Hippocampal formation (tissue), 2 donors: ENCODE results near the gene PPP1R8.
"Not testable (repeated sequence)": the region's sequence is repeated elsewhere in the genome, so short reads cannot be mapped to it uniquely, and the experiment has no call there.

Experiments used
- DNase-seq, 2 donors: peaks; one replicate each; lab custom pipeline; 2025; lab: John Stamatoyannopoulos, UW

The PPP1R8 gene

GRCh38 chr1:27832762-27833161 lies 2.2 kb downstream of the PPP1R8 start:
- no peak for DNase-seq

GRCh38 chr1:27833470-27833869 lies 2.9 kb downstream of the PPP1R8 start:
- no peak for DNase-seq

- DNase-seq, result no peak
These were observed 4.5 kb downstream of the PPP1R8 start for GRCh38 chr1:27835046-27835445.

GRCh38 chr1:27835501-27835900 lies 4.9 kb downstream of the PPP1R8 start:
- no peak for DNase-seq

GRCh38 chr1:27849951-27850350 lies 19.4 kb downstream of the PPP1R8 start:
- no peak for DNase-seq

GRCh38 chr1:27855085-27855484 lies 24.5 kb downstream of the PPP1R8 start:
- DNase-seq, result no peak

- DNase-seq, result no peak
These were observed 26.2 kb downstream of the PPP1R8 start for GRCh38 chr1:27856561-27857343.

- not testable (repeated sequence) for DNase-seq
These were observed 27.0 kb downstream of the PPP1R8 start for GRCh38 chr1:27857552-27857951.

- peak; percentile 50 to 72 for DNase-seq
These were observed 27.7 kb downstream of the PPP1R8 start for GRCh38 chr1:27858072-27858948.

GRCh38 chr1:27858949-27859576 lies 28.5 kb downstream of the PPP1R8 start:
- DNase-seq, result no peak

GRCh38 chr1:27861436-27861835 lies 30.9 kb downstream of the PPP1R8 start:
- DNase-seq, result no peak

GRCh38 chr1:27862004-27862403 lies 31.4 kb downstream of the PPP1R8 start:
- DNase-seq, result no peak

- DNase-seq, result peak; percentile 36 to 58
These were observed 32.3 kb downstream of the PPP1R8 start for GRCh38 chr1:27862671-27863537.

- DNase-seq, result no peak
These were observed 32.9 kb downstream of the PPP1R8 start for GRCh38 chr1:27863538-27863915.

- peak in 1 of 2 donors; percentile 24 for DNase-seq
These were observed 33.8 kb downstream of the PPP1R8 start for GRCh38 chr1:27864264-27864895.

GRCh38 chr1:27865821-27866220 lies 35.2 kb downstream of the PPP1R8 start:
- no peak for DNase-seq

- no peak for DNase-seq
These were observed 38.0 kb downstream of the PPP1R8 start for GRCh38 chr1:27868556-27868931.

- no peak for DNase-seq
These were observed 38.5 kb downstream of the PPP1R8 start for GRCh38 chr1:27868932-27869718.

GRCh38 chr1:27869719-27870085 lies 39.1 kb downstream of the PPP1R8 start:
- no peak for DNase-seq

- not testable (repeated sequence) for DNase-seq
These were observed 40.5 kb downstream of the PPP1R8 start for GRCh38 chr1:27871076-27871475.
